Heart right ventricle (tissue), 16 donors: Measurements from ENCODE around the gene LRRC8D. TPM values are rescaled to one million over a fixed set of nuclear protein-coding genes. Genes with fewer than 3 reads are reported as not detected.

ENCODE experiments used
- ATAC-seq, 8 donors: fragments of 200-7000 bp; cut with Tn5 transposase; one replicate each; pipeline ENCODE4 v1.9.1; 2020; ENCODE audit warnings: mild to moderate bottlenecking in 8 of 8, moderate library complexity in 8 of 8, moderate number of reproducible peaks in 1 of 8
- DNase-seq, 2 donors: peaks; one replicate each; pipeline ENCODE4 v3.0.0-alpha.2; 2020
- H3K27ac ChIP-seq, 10 donors: fragments of 200-600 bp; sonication (generic) in 2 of 10; one replicate each; pipeline versions ENCODE4 v1.5.0 to v1.8.0; 2020 to 2022; ENCODE audit warnings: mild to moderate bottlenecking in 3 of 10
- H3K27me3 ChIP-seq, 7 donors: fragments of 200-600 bp; one replicate each; pipeline ENCODE4 v1.8.0; 2021 to 2022; ENCODE audit warnings: mild to moderate bottlenecking in 2 of 7
- H3K36me3 ChIP-seq, 9 donors: fragments of 200-600 bp; sonication (generic) in 1 of 9; one replicate each; pipeline versions ENCODE4 v1.5.0 to v1.8.0; 2020 to 2022; ENCODE audit warnings: mild to moderate bottlenecking in 2 of 9
- H3K4me1 ChIP-seq, 9 donors: fragments of 200-600 bp; sonication (generic) in 1 of 9; one replicate each; pipeline versions ENCODE4 v1.5.0 to v1.8.0; 2020 to 2022; ENCODE audit warnings: mild to moderate bottlenecking in 4 of 9
- H3K4me3 ChIP-seq, 10 donors: fragments of 200-600 bp; sonication (generic) in 2 of 10; one replicate each; pipeline versions ENCODE4 v1.5.0 to v1.8.0; 2020 to 2022; ENCODE audit warnings: mild to moderate bottlenecking in 7 of 10, moderate library complexity in 2 of 10
- H3K9me3 ChIP-seq, 11 donors: fragments of 200-600 bp in 10 of 11; sonication (generic) in 2 of 11; one replicate each; pipeline versions ENCODE4 v1.5.0 to v1.8.0; 2013 to 2022; ENCODE audit warnings: mild to moderate bottlenecking in 2 of 11, control low read depth in 1 of 11, moderate library complexity in 1 of 11
- WGBS, 2 donors: extraction: QIAGEN DNeasy Blood & Tissue Kit; methylation state at CpG; one replicate each; pipeline ENCODE4 v1.1.7; 2013; ENCODE audit warnings: inconsistent platforms in 1 of 2; 5-methylcytosine and 5-hydroxymethylcytosine counted together
- intact Hi-C, 10 donors: fragments of 100-400 bp; cut with DNase I; formaldehyde crosslinking; loops; one replicate each; pipeline versions ENCODE4 v1.11.1 to v1.14.2; 2022
- polyA plus RNA-seq, 2 donors: library from polyadenylated mRNA; stranded (reverse); fragments of 200-250 nt; gene quantifications; one replicate each; pipeline ENCODE4 v1.2.3, GENCODE V29; 2013
- total RNA-seq, 10 donors: library from RNA; stranded (reverse); fragmentation: NEBNext Ultra II Directional in 3 of 10; extraction: Animal tissue kit (Norgen Biotek cat#: 25700) in 3 of 10; gene quantifications; one replicate each; pipeline versions ENCODE4 v1.2.1 to v1.2.4, GENCODE V29; 2021 to 2023
- TF ChIP-seq, protein P1 (sequence below), 9 donors: fragments of 200-600 bp; sonication (generic) in 2 of 9; IDR thresholded peaks; one replicate each; pipeline versions ENCODE4 v1.5.0 to v1.8.0; 2021 to 2022; ENCODE audit warnings: antibody characterized with exemption in 9 of 9, mild to moderate bottlenecking in 5 of 9, moderate library complexity in 1 of 9
- donor health status: Arrhythmogenic right ventricular cardiomyopathy.
- donor health status: ischemic (EF 13 %, LVEDD 7.1; RV severe dilation, severe dysfunction).
- donor health status: healthy with polysubstance abuse.
- donor health status: DM: no; HTN: yes; CAD: no.
- donor health status: DM: no; HTN: no; CAD: no.
- donor health status: ischemic (EF 25% LVEDD 6.9; RV normal size, moderate dysfunction).
- donor health status: ischemic (EF 25% LVEDD 5.7; RV mildly dilated, moderate dysfunction).
- donor health status: healthy.
- donor health status: DM: yes; HTN: yes; CAD: no.
- donor health status: Ischemic cardiomyopathy.
- donor health status: ischemic (EF 35%, LVEDD 5.7; RV mildly dilated, moderate dysfunction).
- donor health status: nonischemic (EF 11% LVEDD 7.7; RV severe dilation, severe dysfunction).
- donor health status: DM: yes; HTN: yes; CAD: no.
- donor health status: PGD.
- donor health status: ischemic (EF 29% LVEDD 5.4; RV normal size, mild dysfunction).
- donor health status: nonischemic (EF 23%, LVEDD 6.1; RV moderate dilation, normal function).

Gene LRRC8D
- total and polyA plus RNA-seq, 12 donors, result 3.0 to 11.0 (median 6.6) TPM

DNA sequence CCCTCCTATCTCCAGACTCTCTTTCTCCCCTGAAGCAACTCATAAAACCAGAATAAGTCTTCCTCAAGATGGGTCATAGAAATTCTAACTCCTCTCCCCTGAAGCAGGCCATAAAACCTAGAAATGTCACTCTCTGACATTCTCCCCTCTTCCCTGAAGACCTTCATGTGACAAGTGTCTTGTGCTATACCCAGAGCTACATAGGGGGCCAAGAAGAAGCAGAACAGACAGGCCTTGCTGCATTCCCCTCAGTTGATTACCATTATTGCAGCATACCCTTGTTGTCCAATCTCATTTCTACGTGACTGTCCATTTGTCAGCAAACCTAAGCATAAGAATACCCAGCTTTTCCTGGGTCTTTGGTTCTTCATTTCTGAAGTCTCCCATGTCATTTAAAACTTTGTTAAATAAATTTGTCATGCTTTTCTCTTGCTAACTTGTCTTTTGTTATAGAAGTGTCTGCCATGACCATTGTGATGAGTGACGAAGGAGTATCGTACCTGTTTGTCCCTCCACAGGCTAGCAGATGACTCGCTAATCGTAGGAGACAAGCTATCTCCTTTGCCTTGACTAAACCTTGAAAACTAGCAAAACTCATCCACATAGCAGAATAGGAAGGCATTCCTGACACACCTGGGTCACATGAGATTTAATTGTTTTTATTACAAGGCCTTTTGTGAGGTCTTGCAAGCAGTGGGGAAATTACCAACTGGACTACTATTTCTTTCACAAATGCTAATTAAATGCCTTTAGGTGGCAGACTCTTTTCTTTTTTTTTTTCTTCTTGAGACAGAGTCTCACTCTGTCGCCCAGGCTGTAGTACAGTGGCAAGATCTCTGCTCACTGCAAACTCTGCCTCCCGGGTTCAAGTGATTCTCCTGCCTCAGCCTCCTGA lies 134.7 kb downstream of the LRRC8D start:
- ATAC-seq, result no peak
- no peak for DNase-seq
- Histone ChIP-seq H3K4me1 (peaks cover 0 to 11% (median 0%) of the 10 kb centered on the region in 9 donors), H3K27ac (no peak overlapping the region), H3K36me3 (no peaks in the 10 kb centered on the region), H3K4me3 (no peak overlapping the region), H3K9me3 (no peaks in the 10 kb centered on the region), H3K27me3 (no peaks in the 10 kb centered on the region)
- WGBS, 2 donors, result 97% methylated on average over 7 of the region's 7 CpGs
- TF ChIP-seq, protein P1, sequence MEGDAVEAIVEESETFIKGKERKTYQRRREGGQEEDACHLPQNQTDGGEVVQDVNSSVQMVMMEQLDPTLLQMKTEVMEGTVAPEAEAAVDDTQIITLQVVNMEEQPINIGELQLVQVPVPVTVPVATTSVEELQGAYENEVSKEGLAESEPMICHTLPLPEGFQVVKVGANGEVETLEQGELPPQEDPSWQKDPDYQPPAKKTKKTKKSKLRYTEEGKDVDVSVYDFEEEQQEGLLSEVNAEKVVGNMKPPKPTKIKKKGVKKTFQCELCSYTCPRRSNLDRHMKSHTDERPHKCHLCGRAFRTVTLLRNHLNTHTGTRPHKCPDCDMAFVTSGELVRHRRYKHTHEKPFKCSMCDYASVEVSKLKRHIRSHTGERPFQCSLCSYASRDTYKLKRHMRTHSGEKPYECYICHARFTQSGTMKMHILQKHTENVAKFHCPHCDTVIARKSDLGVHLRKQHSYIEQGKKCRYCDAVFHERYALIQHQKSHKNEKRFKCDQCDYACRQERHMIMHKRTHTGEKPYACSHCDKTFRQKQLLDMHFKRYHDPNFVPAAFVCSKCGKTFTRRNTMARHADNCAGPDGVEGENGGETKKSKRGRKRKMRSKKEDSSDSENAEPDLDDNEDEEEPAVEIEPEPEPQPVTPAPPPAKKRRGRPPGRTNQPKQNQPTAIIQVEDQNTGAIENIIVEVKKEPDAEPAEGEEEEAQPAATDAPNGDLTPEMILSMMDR (IDR thresholded peaks at IDR 0.05), result no peak
- intact Hi-C loops, result no loop called here

DNA sequence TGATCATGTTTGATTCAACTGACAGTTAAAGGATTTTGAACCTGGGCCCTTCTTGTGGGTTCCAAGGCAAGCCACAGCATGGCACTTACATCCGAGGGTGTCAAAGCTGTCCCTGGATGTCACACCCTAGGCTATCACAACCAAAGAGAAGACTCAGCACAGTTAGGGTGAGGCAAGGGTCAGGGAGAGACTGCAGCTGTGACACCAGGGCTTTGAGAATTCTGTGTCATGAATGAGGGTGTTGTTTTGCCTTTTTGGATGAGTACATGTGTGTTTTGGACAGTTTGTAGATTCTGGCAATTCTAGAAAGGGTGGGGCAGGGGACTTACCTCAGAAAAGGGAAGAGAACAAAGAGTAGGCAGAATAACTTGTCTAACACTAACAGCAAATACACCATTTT lies 136.3 kb downstream of the LRRC8D start:
- Histone ChIP-seq H3K4me1 (peaks cover 0 to 16% (median 3%) of the 10 kb centered on the region in 9 donors), H3K4me3 (no peak overlapping the region), H3K27ac (no peak overlapping the region), H3K27me3 (no peaks in the 10 kb centered on the region), H3K9me3 (no peaks in the 10 kb centered on the region), H3K36me3 (no peaks in the 10 kb centered on the region)
- ATAC-seq (peak in 2 of 8 donors; percentile 25 to 46), DNase-seq (no peak)
- 36 to 62% methylated on average over 1 of the region's 1 CpG for WGBS, 2 donors
- intact Hi-C loops, result no loop called here
- TF ChIP-seq, protein P1 (IDR thresholded peaks at IDR 0.05), result no peak

DNA sequence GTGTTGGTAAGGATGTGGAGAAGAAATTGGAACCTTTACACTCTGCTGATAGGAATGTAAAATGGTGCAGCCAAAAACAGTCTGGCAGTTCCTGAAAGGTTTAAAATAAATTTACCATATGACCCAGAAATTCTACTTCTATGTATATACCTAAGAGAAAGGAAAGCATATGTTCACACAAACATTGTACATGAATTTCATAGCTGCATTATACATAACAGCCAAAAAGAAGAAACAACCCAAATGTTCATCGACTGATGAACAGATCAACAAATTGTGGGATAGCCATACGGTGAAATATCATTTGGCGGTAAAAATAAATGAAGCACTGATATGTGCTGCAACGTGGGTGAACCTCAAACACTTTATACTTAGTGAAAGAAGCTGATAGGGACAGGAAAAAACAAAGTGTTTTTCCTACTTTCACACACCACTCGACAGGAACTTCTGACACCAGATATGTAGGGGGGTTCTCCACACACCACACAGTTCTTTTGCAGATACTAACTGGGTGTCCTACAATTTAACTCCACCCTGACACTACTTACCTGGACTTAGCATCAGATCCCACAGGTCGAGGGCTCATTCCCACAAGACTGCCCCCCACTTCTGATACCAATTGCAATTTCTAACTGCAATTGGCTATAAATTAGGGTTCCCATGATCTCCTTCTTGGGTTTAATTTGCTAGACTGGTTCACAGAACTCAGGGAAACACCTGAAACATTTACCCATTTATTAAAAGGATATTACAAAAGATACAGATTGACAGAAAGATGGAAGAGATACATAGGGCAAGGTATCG lies 138.2 kb downstream of the LRRC8D start:
- intact Hi-C loops, result no loop called here
- no peak overlapping the region for H3K4me3 ChIP-seq
- no peaks in the 10 kb centered on the region for H3K9me3 ChIP-seq
- no peaks in the 10 kb centered on the region for H3K27me3 ChIP-seq
- ATAC-seq, result no peak
- no peaks in the 10 kb centered on the region for H3K36me3 ChIP-seq
- WGBS, 2 donors, result 82 to 85% methylated on average over 7 of the region's 7 CpGs
- no peak for DNase-seq
- H3K27ac ChIP-seq, result no peak overlapping the region
- TF ChIP-seq, protein P1 (IDR thresholded peaks at IDR 0.05), result no peak
- peaks cover 0 to 10% (median 5%) of the 10 kb centered on the region in 9 donors for H3K4me1 ChIP-seq

DNA sequence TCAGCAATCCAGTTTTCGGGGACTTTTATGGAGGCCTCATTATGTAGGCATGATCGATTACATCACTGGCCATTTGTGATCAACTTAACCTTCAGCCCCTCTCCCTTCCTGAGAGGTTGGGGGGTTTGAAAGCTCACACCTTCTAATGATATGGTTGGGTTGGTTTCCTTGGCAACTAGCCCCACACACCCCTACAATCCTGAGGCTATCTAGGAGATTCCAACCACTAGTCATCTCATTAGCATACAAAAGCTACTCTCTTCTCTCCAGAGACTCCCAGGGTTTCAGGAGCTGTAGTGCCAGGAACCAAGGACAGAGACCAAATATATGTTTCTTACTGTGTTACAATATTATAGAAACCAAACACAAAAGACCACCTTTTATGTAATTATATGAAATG lies 138.9 kb downstream of the LRRC8D start:
- Histone ChIP-seq H3K27ac (no peak overlapping the region), H3K9me3 (no peaks in the 10 kb centered on the region), H3K36me3 (no peaks in the 10 kb centered on the region), H3K4me3 (no peak overlapping the region), H3K4me1 (peaks cover 0 to 13% (median 5%) of the 10 kb centered on the region in 9 donors), H3K27me3 (no peaks in the 10 kb centered on the region)
- ATAC-seq (no peak), DNase-seq (no peak)
- intact Hi-C loops, result no loop called here
- TF ChIP-seq, protein P1 (IDR thresholded peaks at IDR 0.05), result no peak
- WGBS, 2 donors, result 94 to 98% methylated on average over 2 of the region's 2 CpGs
